Mucosa of stomach (tissue), 1 donor: Measurements from ENCODE around the gene PHRF1.

Experiments
- H3K27me3 ChIP-seq: one replicate; pipeline ENCODE4 v1.7.0; 2013; ENCODE audit warnings: mild to moderate bottlenecking, low read length; ENCODE audit not compliant: control insufficient read depth, insufficient read depth
- H3K36me3 ChIP-seq: one replicate; pipeline ENCODE4 v1.7.0; 2013; ENCODE audit warnings: low read length; ENCODE audit not compliant: control insufficient read depth, insufficient read depth
- H3K4me1 ChIP-seq: one replicate; pipeline ENCODE4 v1.7.0; 2013; ENCODE audit warnings: mild to moderate bottlenecking, low read length; ENCODE audit not compliant: control insufficient read depth, insufficient read depth
- H3K4me3 ChIP-seq: one replicate; pipeline ENCODE4 v1.7.0; 2013; ENCODE audit warnings: low read length
- H3K9ac ChIP-seq: one replicate; pipeline ENCODE4 v1.7.0; 2013; ENCODE audit warnings: mild to moderate bottlenecking, low read length, moderate library complexity
- H3K9me3 ChIP-seq: one replicate; pipeline ENCODE4 v1.7.0; 2013; ENCODE audit warnings: mild to moderate bottlenecking, low read length, moderate library complexity; ENCODE audit not compliant: control insufficient read depth
- donor health status: Pancreatic carcinoma.

Gene PHRF1

DNA sequence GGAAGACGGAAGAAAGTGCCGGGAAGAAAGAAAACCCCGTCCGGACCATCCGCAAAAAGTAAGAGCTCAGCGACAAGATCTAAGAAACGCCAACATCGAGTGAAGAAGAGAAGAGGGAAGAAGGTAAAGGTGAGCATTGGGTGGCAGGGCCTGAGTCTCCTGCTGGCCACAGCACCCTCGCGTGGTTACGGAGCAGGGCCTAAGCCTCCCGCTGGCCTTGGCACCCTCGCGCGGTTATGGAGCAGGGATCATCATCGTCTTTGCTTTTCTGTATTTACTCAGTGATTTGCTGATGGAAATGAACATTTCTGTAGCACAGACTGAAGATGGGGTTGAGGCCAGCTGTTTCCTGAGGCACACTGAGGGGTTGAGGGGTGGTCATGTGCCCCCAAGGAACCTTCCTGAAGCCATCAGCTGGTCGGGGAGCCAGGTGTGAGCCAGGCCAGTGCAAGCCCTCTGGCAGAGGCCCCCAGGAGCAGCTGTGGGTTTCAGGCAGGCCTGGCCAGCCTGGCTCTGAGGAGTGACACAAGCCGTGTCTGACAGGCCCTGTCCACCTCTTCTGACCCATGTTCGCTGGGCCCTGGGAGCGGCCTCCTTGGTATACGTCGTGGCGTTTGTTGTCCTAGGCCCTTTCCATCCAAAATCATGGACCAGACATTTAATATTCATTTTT, 25.4 kb downstream of the PHRF1 start:
- H3K36me3 ChIP-seq, result peaks cover 18% of the 10 kb centered on the region
- H3K27me3 ChIP-seq, result no peaks in the 10 kb centered on the region
- H3K9me3 ChIP-seq, result no peaks in the 10 kb centered on the region
- no peak overlapping the region for H3K9ac ChIP-seq
- no peak overlapping the region for H3K4me3 ChIP-seq
- peaks cover 3% of the 10 kb centered on the region for H3K4me1 ChIP-seq

DNA sequence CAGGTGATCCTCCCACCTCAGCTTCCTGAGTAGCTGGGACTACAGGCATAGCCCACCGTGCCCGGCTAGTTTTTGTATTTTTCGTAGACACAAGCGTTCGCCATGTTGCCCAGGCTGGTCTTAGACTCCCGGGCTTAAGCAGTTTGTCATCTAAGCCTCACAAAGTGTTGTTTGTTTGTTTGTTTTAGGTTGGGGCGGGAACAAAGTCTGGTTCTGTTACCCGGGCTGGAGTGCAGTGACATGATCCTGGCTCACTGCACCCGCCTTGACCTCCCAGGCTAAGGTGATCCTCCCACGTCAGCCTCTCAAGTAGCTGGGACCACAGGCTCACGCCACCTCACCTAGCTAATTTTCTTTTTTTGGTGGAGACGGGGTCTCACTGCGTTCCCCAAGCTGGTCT, 26.9 kb downstream of the PHRF1 start:
- no peaks in the 10 kb centered on the region for H3K9me3 ChIP-seq
- peaks cover 14% of the 10 kb centered on the region for H3K36me3 ChIP-seq
- no peak overlapping the region for H3K4me3 ChIP-seq
- no peaks in the 10 kb centered on the region for H3K27me3 ChIP-seq
- H3K9ac ChIP-seq, result no peak overlapping the region
- H3K4me1 ChIP-seq, result peaks cover 3% of the 10 kb centered on the region

- peaks cover 15% of the 10 kb centered on the region for H3K36me3 ChIP-seq
- H3K27me3 ChIP-seq, result no peaks in the 10 kb centered on the region
- no peaks in the 10 kb centered on the region for H3K9me3 ChIP-seq
- no peak overlapping the region for H3K9ac ChIP-seq
- H3K4me3 ChIP-seq, result no peak overlapping the region
- H3K4me1 ChIP-seq, result peaks cover 3% of the 10 kb centered on the region
Measured at GRCh38 chr11:605286-606129, 29.2 kb downstream of the PHRF1 start.

DNA sequence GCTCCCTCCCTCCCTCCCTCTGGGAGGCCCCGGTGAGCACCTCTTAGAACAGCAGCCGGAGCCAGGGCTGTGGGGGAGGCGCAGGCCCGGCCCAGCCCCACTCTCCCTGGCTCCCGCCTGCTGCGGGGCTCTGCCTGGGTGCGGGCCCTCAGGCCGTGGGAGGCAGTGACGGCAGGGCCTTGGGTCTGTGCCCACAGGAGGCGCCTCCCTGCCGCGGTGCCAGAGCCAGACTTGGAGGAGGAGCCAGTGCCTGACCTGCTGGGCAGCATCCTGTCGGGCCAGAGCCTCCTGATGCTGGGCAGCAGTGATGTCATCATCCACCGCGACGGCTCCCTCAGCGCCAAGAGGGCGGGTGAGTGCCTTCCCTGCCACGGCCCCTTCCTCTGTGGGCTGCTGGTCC, 30.0 kb downstream of the PHRF1 start:
- Histone ChIP-seq H3K27me3 (no peaks in the 10 kb centered on the region), H3K9ac (no peak overlapping the region), H3K4me3 (no peak overlapping the region)

DNA sequence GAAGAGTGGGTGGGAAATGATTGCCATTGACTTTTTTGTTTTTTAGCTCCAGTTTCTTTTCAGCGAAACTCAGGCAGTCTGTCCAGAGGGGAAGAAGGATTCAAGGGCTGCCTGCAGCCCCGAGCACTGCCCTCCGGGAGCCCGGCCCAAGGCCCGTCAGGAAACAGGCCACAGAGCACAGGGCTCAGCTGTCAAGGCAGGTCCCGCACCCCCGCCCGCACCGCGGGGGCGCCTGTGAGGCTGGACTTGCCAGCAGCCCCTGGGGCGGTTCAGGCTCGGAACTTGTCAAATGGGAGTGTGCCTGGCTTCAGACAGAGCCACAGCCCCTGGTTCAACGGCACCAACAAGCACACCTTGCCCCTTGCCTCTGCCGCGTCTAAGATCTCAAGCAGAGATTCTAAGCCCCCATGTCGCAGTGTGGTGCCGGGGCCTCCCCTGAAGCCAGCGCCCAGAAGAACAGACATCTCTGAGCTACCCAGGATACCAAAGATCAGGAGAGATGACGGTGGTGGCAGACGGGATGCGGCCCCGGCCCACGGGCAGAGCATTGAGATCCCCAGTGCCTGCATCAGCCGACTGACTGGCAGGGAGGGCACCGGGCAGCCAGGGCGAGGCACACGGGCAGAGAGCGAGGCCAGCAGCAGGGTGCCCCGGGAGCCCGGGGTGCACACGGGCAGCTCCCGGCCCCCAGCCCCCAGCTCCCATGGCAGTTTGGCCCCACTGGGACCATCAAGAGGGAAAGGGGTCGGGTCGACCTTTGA, 30.9 kb downstream of the PHRF1 start:
- H3K36me3 ChIP-seq, result peaks cover 20% of the 10 kb centered on the region
- H3K9me3 ChIP-seq, result no peaks in the 10 kb centered on the region

More for the DNA sequence above, 30.0 kb downstream of the PHRF1 start:
- Histone ChIP-seq H3K36me3 (peaks cover 20% of the 10 kb centered on the region), H3K9me3 (no peaks in the 10 kb centered on the region), H3K4me1 (peaks cover 3% of the 10 kb centered on the region)

DNA sequence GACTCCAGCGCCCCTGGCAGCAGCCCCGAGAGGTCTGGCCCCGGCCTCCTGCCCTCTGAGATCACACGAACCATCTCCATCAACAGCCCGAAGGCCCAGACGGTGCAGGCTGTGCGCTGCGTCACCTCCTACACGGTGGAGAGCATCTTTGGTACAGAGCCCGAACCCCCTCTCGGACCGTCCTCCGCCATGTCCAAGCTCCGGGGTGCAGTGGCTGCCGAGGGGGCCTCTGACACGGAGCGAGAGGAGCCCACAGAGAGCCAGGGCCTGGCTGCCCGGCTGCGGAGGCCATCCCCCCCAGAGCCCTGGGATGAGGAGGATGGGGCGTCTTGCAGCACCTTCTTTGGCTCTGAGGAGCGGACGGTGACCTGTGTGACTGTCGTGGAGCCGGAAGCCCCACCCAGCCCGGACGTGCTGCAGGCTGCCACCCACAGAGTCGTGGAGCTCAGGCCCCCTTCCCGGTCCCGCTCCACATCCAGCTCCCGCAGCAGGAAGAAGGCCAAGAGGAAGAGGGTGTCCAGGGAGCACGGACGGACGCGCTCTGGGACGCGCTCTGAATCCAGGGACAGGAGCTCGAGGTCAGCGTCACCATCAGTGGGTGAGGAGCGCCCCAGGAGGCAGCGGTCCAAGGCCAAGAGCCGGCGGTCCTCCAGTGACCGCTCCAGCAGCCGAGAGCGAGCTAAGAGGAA, 31.8 kb downstream of the PHRF1 start:
- Histone ChIP-seq H3K27me3 (no peaks in the 10 kb centered on the region), H3K4me3 (no peak overlapping the region), H3K9ac (no peak overlapping the region), H3K36me3 (peaks cover 27% of the 10 kb centered on the region), H3K9me3 (no peaks in the 10 kb centered on the region), H3K4me1 (peaks cover 16% of the 10 kb centered on the region)

More for the DNA sequence above, 30.9 kb downstream of the PHRF1 start:
- Histone ChIP-seq H3K9ac (no peak overlapping the region), H3K27me3 (no peaks in the 10 kb centered on the region), H3K4me3 (no peak overlapping the region), H3K4me1 (peaks cover 7% of the 10 kb centered on the region)

GRCh38 chr11:608791-609251, 32.6 kb downstream of the PHRF1 start:
- Histone ChIP-seq H3K4me3 (no peak overlapping the region), H3K4me1 (peaks cover 21% of the 10 kb centered on the region), H3K9me3 (no peaks in the 10 kb centered on the region), H3K9ac (no peak overlapping the region), H3K36me3 (peaks cover 30% of the 10 kb centered on the region), H3K27me3 (no peaks in the 10 kb centered on the region)

GRCh38 chr11:609341-609811, 33.1 kb downstream of the PHRF1 start:
- no peaks in the 10 kb centered on the region for H3K27me3 ChIP-seq
- peaks cover 27% of the 10 kb centered on the region for H3K4me1 ChIP-seq
- no peak overlapping the region for H3K4me3 ChIP-seq
- H3K36me3 ChIP-seq, result peaks cover 30% of the 10 kb centered on the region
- H3K9ac ChIP-seq, result no peak overlapping the region
- no peaks in the 10 kb centered on the region for H3K9me3 ChIP-seq

DNA sequence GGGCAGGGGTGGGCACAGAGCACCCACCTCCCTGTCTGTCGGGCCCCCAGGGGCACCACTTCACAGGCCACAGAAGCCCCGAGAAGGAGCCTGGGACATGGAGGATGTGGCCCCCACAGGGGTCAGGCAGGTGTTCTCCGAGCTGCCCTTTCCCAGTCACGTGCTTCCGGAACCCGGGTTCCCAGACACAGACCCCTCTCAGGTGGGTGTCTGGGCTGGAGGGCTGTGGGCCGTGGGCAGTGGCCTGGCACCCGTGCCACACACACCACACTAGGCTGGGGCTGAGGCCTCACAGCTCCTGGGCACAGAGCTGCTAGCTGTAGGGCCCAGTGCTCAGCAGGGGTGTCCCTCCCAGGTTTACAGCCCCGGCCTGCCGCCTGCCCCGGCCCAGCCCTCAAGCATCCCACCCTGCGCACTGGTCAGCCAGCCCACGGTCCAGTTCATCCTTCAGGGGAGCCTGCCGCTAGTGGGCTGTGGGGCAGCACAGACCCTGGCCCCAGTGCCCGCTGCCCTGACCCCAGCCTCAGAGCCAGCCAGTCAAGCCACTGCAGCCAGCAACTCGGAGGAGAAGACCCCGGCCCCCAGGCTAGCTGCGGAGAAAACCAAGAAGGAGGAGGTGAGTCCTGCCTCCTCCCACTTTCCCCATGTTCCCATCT, 34.0 kb downstream of the PHRF1 start:
- H3K4me3 ChIP-seq, result no peak overlapping the region

GRCh38 chr11:611001-611996, 35.0 kb downstream of the PHRF1 start:
- Histone ChIP-seq H3K9me3 (no peaks in the 10 kb centered on the region), H3K4me1 (peaks cover 39% of the 10 kb centered on the region), H3K4me3 (no peak overlapping the region), H3K9ac (no peak overlapping the region), H3K36me3 (peaks cover 22% of the 10 kb centered on the region), H3K27me3 (no peaks in the 10 kb centered on the region)

More for the DNA sequence above, 34.0 kb downstream of the PHRF1 start:
- H3K9me3 ChIP-seq, result no peaks in the 10 kb centered on the region
- peaks cover 35% of the 10 kb centered on the region for H3K4me1 ChIP-seq
- peaks cover 24% of the 10 kb centered on the region for H3K36me3 ChIP-seq
- H3K27me3 ChIP-seq, result no peaks in the 10 kb centered on the region
- no peak overlapping the region for H3K9ac ChIP-seq
